HCT116 (cell line): ENCODE measurements around the gene KIF21B. TPM values are rescaled to one million over a fixed set of nuclear protein-coding genes. Genes with fewer than 3 reads are reported as not detected.

Experiments
- ATAC-seq: fragments of 200-7000 bp; cut with Tn5 transposase; 2 replicates; pipeline ENCODE4 v1.9.1; 2020; ENCODE audit warnings: mild to moderate bottlenecking, moderate library complexity
- BruUV-seq: library from RNA; stranded (reverse); fragments of 400-500 nt; replicated peaks from 2 replicates; lab custom pipeline; 2021; lab: Mats Ljungman, UMichigan
- CTCF ChIA-PET: fragments of 300-600 bp; sonication (Branson Sonifier 250); formaldehyde crosslinking; loops from one replicate; lab custom pipeline; 2021; ENCODE audit warnings: antibody characterized with exemption; lab: Charles Lee
- POLR2A ChIA-PET: fragments of 300-600, 350-600 bp; sonication (Branson Sonifier 250); formaldehyde crosslinking; loops from one replicate; lab custom pipeline; 2021; ENCODE audit warnings: antibody characterized with exemption; lab: Charles Lee
- RAD21 ChIA-PET, 2 experiments: fragments of 300-600 bp; sonication (Branson Sonifier 250); formaldehyde crosslinking; loops; one replicate each; lab custom pipeline; 2023; ENCODE audit warnings: low total read pairs in 2 of 2; ENCODE audit not compliant: uncharacterized antibody in 2 of 2, unreplicated experiment in 2 of 2, low non-redundant PET in 1 of 2; lab: Charles Lee
- DNase-seq: peaks from one replicate; pipeline ENCODE4 v3.0.0-alpha.2; 2010; ENCODE audit warnings: low read depth, low spot score
- H2AFZ ChIP-seq: fragments of 200-600 bp; shearing (Covaris generic), sonication (generic); 2 replicates; pipeline ENCODE4 v1.6.1; 2017; ENCODE audit warnings: low read depth, mixed run types, mixed read lengths, antibody characterized with exemption, low read length; ENCODE audit not compliant: poor library complexity, severe bottlenecking
- H3K27ac ChIP-seq: 2 replicates; pipeline ENCODE4 v1.5.1; 2012; ENCODE audit warnings: low read depth, low read length
- H3K27me3 ChIP-seq: fragments of 200-600 bp; sonication (generic); 2 replicates; pipeline ENCODE4 v1.6.1; 2016; ENCODE audit warnings: mixed run types, low read length, mixed read lengths; ENCODE audit not compliant: insufficient read depth
- H3K36me3 ChIP-seq, 2 experiments: fragments of 200-500 bp in 1 of 2; fragments of 200-600 bp in 1 of 2; sonication (Bioruptor generic) in 1 of 2; sonication (generic) in 1 of 2; 2 replicates each; pipeline versions ENCODE4 v1.5.1 to v1.6.1; 2014 to 2016; ENCODE audit warnings: low read length in 2 of 2, inconsistent platforms in 1 of 2, mixed read lengths in 1 of 2, mixed run types in 1 of 2; ENCODE audit not compliant: insufficient read depth in 2 of 2, control insufficient read depth in 1 of 2
- H3K4me1 ChIP-seq, 2 experiments: fragments of 200-600 bp in 1 of 2; sonication (generic) in 1 of 2; 2 replicates each; pipeline versions ENCODE4 v1.5.1 to v1.6.1; 2012 to 2017; ENCODE audit warnings: low read length in 2 of 2, inconsistent platforms in 1 of 2, mild to moderate bottlenecking in 1 of 2, mixed read lengths in 1 of 2, mixed run types in 1 of 2, moderate library complexity in 1 of 2; ENCODE audit not compliant: insufficient read depth in 2 of 2, control insufficient read depth in 1 of 2
- H3K4me2 ChIP-seq: fragments of 200-600 bp; sonication (generic); 2 replicates; pipeline ENCODE4 v1.6.1; 2017; ENCODE audit warnings: mixed run types, low read length, mixed read lengths
- H3K4me3 ChIP-seq, 2 experiments: fragments of 200-600 bp in 1 of 2; sonication (generic) in 1 of 2; replicated peaks in 1 of 2; 2 replicates each; pipeline ENCODE4 v1.5.1; 2011 to 2016; ENCODE audit warnings: low read length in 2 of 2, control low read depth in 1 of 2, low read depth in 1 of 2, mild to moderate bottlenecking in 1 of 2, mixed read lengths in 1 of 2, mixed run types in 1 of 2
- H3K79me2 ChIP-seq: fragments of 200-600 bp; sonication (generic); 2 replicates; pipeline ENCODE4 v1.6.1; 2017; ENCODE audit warnings: mild to moderate bottlenecking, mixed run types, low read length, moderate library complexity, mixed read lengths; ENCODE audit not compliant: insufficient read depth
- H3K9ac ChIP-seq: fragments of 200-600 bp; sonication (generic); 2 replicates; pipeline ENCODE4 v1.6.1; 2016; ENCODE audit warnings: low read length, mixed read lengths
- H3K9me2 ChIP-seq: fragments of 200-600 bp; sonication (generic), shearing (Covaris generic); 2 replicates; pipeline ENCODE4 v1.6.1; 2017; ENCODE audit warnings: mixed run types, mild to moderate bottlenecking, moderate library complexity; ENCODE audit not compliant: insufficient read depth
- H3K9me3 ChIP-seq, 2 experiments: fragments of 200-500 bp in 1 of 2; fragments of 200-600 bp in 1 of 2; sonication (Bioruptor generic) in 1 of 2; sonication (generic) in 1 of 2; 2 replicates each; pipeline ENCODE4 v1.6.1; 2014 to 2017; ENCODE audit warnings: low read length in 2 of 2, mixed read lengths in 2 of 2, inconsistent platforms in 1 of 2, low read depth in 1 of 2, mild to moderate bottlenecking in 1 of 2, mixed run types in 1 of 2, moderate library complexity in 1 of 2; ENCODE audit not compliant: control insufficient read depth in 1 of 2, insufficient read depth in 1 of 2
- H4K20me1 ChIP-seq: fragments of 200-600 bp; sonication (generic), shearing (Covaris generic); 2 replicates; pipeline ENCODE4 v1.6.1; 2017; ENCODE audit warnings: mixed run types, mild to moderate bottlenecking, moderate library complexity; ENCODE audit not compliant: insufficient read depth
- CBX3 ChIP-seq: IDR thresholded peaks from 2 replicates; pipeline ENCODE4 v1.6.1; 2012; ENCODE audit warnings: low read depth
- EGR1 ChIP-seq: IDR thresholded peaks from 2 replicates; pipeline ENCODE4 v1.6.1; 2012; ENCODE audit warnings: low read depth
- ELF1 ChIP-seq: IDR thresholded peaks from 2 replicates; pipeline ENCODE4 v1.6.1; 2012; ENCODE audit warnings: low read depth, borderline replicate concordance
- EZH2 ChIP-seq: fragments of 200-600 bp; sonication (generic); IDR thresholded peaks from 2 replicates; pipeline ENCODE4 v1.6.1; 2017; ENCODE audit warnings: antibody characterized with exemption, mixed run types
- FOSL1 ChIP-seq: IDR thresholded peaks from 2 replicates; pipeline ENCODE4 v1.6.1; 2012; ENCODE audit warnings: low read depth
- JUND ChIP-seq: IDR thresholded peaks from 2 replicates; pipeline ENCODE4 v1.6.1; 2012
- POLR2A ChIP-seq: IDR thresholded peaks from 2 replicates; pipeline ENCODE4 v1.7.0; 2011; ENCODE audit warnings: borderline replicate concordance; ENCODE audit not compliant: insufficient read depth, insufficient read length; ENCODE audit errors: extremely low read depth
- POLR2AphosphoS5 ChIP-seq: IDR thresholded peaks from 2 replicates; pipeline ENCODE4 v1.6.1; 2011; ENCODE audit warnings: mild to moderate bottlenecking, low read depth, low read length, moderate library complexity
- RAD21 ChIP-seq: IDR thresholded peaks from 2 replicates; pipeline ENCODE4 v1.6.1; 2012; ENCODE audit warnings: low read depth, mild to moderate bottlenecking
- SIN3A ChIP-seq: IDR thresholded peaks from 2 replicates; pipeline ENCODE4 v1.6.1; 2012; ENCODE audit warnings: low read depth
- SP1 ChIP-seq: IDR thresholded peaks from 2 replicates; pipeline ENCODE4 v1.6.1; 2012; ENCODE audit warnings: low read depth
- SRF ChIP-seq: IDR thresholded peaks from 2 replicates; pipeline ENCODE4 v1.6.1; 2012; ENCODE audit warnings: low read depth
- TCF7L2 ChIP-seq: IDR thresholded peaks from 2 replicates; pipeline ENCODE4 v1.7.0; 2011; ENCODE audit warnings: borderline replicate concordance, inconsistent platforms; ENCODE audit not compliant: insufficient read depth, insufficient read length; ENCODE audit errors: extremely low read depth
- ZFX ChIP-seq: fragments of 450-650 bp; IDR thresholded peaks from 2 replicates; pipeline ENCODE4 v1.6.1; 2017
- ZNF274 ChIP-seq: fragments of 200-500 bp; sonication (Bioruptor generic); IDR thresholded peaks from 2 replicates; pipeline ENCODE4 v1.6.1; 2014; ENCODE audit warnings: mild to moderate bottlenecking, low read depth, low read length, inconsistent platforms
- intact Hi-C: fragments of 100-400 bp; cut with micrococcal nuclease; formaldehyde crosslinking; loops from 2 replicates; pipeline ENCODE4 v1.10.0; 2022
- total RNA-seq: library from RNA; stranded (reverse); gene quantifications from one replicate; pipeline ENCODE4 v1.2.1, GENCODE V29; 2021; ENCODE audit not compliant: unreplicated experiment
- TF ChIP-seq, protein P1 (sequence below): IDR thresholded peaks from 2 replicates; pipeline ENCODE4 v1.6.1; 2012
- TF ChIP-seq, protein P2 (sequence below): IDR thresholded peaks from 2 replicates; pipeline ENCODE4 v1.6.1; 2011; ENCODE audit warnings: mild to moderate bottlenecking, low read length, moderate library complexity; ENCODE audit not compliant: insufficient replicate concordance; ENCODE audit errors: extremely low read depth
- TF ChIP-seq, protein P3 (sequence below): IDR thresholded peaks from 2 replicates; pipeline ENCODE4 v1.6.1; 2012; ENCODE audit warnings: low read depth
- TF ChIP-seq, protein P4 (sequence below), 3 experiments: fragments of 200-600 bp in 1 of 3; sonication (generic) in 1 of 3; IDR thresholded peaks in 2 of 3; conservative IDR thresholded peaks in 1 of 3; 2 replicates each; pipeline ENCODE4 v1.5.1; 2012 to 2017; ENCODE audit warnings: low read depth in 2 of 3, low read length in 2 of 3, antibody characterized with exemption in 1 of 3, borderline replicate concordance in 1 of 3, control low read depth in 1 of 3, mild to moderate bottlenecking in 1 of 3, mixed read lengths in 1 of 3, mixed run types in 1 of 3, moderate library complexity in 1 of 3; ENCODE audit not compliant: insufficient read depth in 1 of 3

KIF21B gene
- total RNA-seq, 1 experiment from 2014 or later = 6.1 TPM

DNA sequence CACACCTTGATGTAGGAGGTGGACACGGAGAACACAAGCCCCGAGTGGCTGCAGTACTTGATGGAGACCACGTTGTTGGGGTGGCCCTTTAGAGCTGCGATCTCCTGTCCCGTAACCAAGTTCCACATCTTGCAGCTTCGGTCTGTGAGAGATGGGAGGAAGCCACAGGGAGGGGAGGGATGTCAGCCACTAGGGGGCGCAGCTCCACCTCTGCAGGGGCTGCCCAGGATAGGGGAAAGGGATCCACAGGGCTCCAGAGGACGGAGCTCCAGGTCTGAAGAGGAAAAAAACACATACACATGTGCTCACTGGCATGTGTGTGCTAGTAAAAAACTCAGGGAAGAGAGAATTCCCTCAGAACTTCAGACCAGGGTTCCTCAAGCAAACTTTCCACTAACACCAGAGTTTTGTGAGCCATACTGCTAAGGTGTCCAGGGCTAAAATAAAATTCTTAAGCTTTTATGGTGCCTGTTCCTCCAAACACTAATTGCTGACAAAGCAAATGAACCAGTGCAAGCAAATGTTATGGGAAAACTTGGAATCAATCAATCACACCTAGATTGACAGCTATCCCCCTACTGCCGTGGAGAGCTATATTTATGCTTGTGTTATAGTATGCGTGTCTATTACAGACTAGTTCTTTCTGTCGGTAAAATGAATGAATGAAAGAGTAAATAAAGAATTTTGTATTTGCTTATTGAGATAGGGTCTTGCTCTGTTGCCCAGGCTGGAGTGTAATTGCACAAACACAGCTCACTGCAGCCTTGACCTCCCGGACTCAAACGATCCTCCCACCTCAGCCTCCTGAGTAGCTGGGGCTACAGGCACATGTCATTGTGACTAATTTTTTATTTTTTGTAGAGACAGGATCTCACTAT, 43.7 kb downstream of the KIF21B start:
- Histone ChIP-seq H3K4me3 (no peak overlapping the region), H3K9me3 (peaks cover 0 to 4% of the 10 kb centered on the region in 2 experiments; a peak in 1 of 4 replicates), H3K4me1 (no peaks in the 10 kb centered on the region), H3K27ac (no peak overlapping the region), H3K27me3 (no peaks in the 10 kb centered on the region), H3K36me3 (no peaks in the 10 kb centered on the region), H3K4me2 (no peak overlapping the region), H4K20me1 (no peaks in the 10 kb centered on the region), H3K79me2 (no peaks in the 10 kb centered on the region), H2AFZ (no peak overlapping the region), H3K9ac (no peak overlapping the region), H3K9me2 (no peaks in the 10 kb centered on the region)
- CTCF ChIA-PET = interaction anchor here (0.7 to 2.3 kb wide), 17 partner anchors 8 to 445 kb away, joined by 3 to 15 read pairs (median 4); no protein-coding TSS in a partner anchor
- DNase-seq (peak; percentile 12), ATAC-seq (peak; percentile 94)
- POLR2A ChIA-PET = no interaction called here
- intact Hi-C loops = loop anchor here (10.0 kb wide), 1 partner anchor 245 kb away; no protein-coding TSS in a partner anchor
- BruUV-seq = no TSS peak
- RAD21 ChIA-PET = interaction anchor here in 1 of 2 experiments (0.8 kb wide), 1 partner anchor 62 kb away, joined by 3 read pairs; no protein-coding TSS in a partner anchor
- TF ChIP-seq FOSL1 (no peak), SIN3A (no peak), ZFX (no peak), TCF7L2 (no peak), SRF (no peak), EZH2 (no peak), EGR1 (no peak), CBX3 (peak; percentile 90), ELF1 (no peak), POLR2AphosphoS5 (no peak), JUND (no peak), SP1 (no peak), POLR2A (no peak), ZNF274 (no peak), RAD21 (peak; percentile 84)
- TF ChIP-seq, protein P1, sequence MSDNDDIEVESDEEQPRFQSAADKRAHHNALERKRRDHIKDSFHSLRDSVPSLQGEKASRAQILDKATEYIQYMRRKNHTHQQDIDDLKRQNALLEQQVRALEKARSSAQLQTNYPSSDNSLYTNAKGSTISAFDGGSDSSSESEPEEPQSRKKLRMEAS = no peak
- TF ChIP-seq, protein P2, sequence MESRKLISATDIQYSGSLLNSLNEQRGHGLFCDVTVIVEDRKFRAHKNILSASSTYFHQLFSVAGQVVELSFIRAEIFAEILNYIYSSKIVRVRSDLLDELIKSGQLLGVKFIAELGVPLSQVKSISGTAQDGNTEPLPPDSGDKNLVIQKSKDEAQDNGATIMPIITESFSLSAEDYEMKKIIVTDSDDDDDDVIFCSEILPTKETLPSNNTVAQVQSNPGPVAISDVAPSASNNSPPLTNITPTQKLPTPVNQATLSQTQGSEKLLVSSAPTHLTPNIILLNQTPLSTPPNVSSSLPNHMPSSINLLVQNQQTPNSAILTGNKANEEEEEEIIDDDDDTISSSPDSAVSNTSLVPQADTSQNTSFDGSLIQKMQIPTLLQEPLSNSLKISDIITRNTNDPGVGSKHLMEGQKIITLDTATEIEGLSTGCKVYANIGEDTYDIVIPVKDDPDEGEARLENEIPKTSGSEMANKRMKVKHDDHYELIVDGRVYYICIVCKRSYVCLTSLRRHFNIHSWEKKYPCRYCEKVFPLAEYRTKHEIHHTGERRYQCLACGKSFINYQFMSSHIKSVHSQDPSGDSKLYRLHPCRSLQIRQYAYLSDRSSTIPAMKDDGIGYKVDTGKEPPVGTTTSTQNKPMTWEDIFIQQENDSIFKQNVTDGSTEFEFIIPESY = no peak
- TF ChIP-seq, protein P3, sequence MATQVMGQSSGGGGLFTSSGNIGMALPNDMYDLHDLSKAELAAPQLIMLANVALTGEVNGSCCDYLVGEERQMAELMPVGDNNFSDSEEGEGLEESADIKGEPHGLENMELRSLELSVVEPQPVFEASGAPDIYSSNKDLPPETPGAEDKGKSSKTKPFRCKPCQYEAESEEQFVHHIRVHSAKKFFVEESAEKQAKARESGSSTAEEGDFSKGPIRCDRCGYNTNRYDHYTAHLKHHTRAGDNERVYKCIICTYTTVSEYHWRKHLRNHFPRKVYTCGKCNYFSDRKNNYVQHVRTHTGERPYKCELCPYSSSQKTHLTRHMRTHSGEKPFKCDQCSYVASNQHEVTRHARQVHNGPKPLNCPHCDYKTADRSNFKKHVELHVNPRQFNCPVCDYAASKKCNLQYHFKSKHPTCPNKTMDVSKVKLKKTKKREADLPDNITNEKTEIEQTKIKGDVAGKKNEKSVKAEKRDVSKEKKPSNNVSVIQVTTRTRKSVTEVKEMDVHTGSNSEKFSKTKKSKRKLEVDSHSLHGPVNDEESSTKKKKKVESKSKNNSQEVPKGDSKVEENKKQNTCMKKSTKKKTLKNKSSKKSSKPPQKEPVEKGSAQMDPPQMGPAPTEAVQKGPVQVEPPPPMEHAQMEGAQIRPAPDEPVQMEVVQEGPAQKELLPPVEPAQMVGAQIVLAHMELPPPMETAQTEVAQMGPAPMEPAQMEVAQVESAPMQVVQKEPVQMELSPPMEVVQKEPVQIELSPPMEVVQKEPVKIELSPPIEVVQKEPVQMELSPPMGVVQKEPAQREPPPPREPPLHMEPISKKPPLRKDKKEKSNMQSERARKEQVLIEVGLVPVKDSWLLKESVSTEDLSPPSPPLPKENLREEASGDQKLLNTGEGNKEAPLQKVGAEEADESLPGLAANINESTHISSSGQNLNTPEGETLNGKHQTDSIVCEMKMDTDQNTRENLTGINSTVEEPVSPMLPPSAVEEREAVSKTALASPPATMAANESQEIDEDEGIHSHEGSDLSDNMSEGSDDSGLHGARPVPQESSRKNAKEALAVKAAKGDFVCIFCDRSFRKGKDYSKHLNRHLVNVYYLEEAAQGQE = no peak
- TF ChIP-seq, protein P4, sequence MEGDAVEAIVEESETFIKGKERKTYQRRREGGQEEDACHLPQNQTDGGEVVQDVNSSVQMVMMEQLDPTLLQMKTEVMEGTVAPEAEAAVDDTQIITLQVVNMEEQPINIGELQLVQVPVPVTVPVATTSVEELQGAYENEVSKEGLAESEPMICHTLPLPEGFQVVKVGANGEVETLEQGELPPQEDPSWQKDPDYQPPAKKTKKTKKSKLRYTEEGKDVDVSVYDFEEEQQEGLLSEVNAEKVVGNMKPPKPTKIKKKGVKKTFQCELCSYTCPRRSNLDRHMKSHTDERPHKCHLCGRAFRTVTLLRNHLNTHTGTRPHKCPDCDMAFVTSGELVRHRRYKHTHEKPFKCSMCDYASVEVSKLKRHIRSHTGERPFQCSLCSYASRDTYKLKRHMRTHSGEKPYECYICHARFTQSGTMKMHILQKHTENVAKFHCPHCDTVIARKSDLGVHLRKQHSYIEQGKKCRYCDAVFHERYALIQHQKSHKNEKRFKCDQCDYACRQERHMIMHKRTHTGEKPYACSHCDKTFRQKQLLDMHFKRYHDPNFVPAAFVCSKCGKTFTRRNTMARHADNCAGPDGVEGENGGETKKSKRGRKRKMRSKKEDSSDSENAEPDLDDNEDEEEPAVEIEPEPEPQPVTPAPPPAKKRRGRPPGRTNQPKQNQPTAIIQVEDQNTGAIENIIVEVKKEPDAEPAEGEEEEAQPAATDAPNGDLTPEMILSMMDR (IDR thresholded peaks at IDR 0.05 in 2 of 3, conservative IDR thresholded peaks at IDR 0.05 in 1 of 3; ENCODE audit: borderline replicate concordance in 1 of 3, insufficient read depth in 1 of 3, low read depth in 2 of 3, low read length in 2 of 3) = peak; percentile 69 to 90 (median 89); a peak in 5 of 6 replicates
